H1 (cell line): ENCODE data around the gene CSRP3. TPM values are rescaled to one million over a fixed set of nuclear protein-coding genes. Genes with fewer than 3 reads are reported as not detected.

Experiments
- CTCF ChIA-PET: fragments of 300-600 bp; sonication (Branson Sonifier 250); formaldehyde crosslinking; loops from one replicate; lab custom pipeline; 2021; ENCODE audit not compliant: partially characterized antibody; lab: Charles Lee
- POLR2A ChIA-PET: fragments of 300-600 bp; sonication (Branson Sonifier 250); formaldehyde crosslinking; loops from one replicate; lab custom pipeline; 2021; ENCODE audit warnings: inconsistent platforms; ENCODE audit not compliant: partially characterized antibody; lab: Charles Lee
- DNase-seq, 2 experiments: peaks; one replicate each; pipeline versions ENCODE4 v3.0.0 to v3.0.0-alpha.2; 2010 to 2022; ENCODE audit warnings: low spot score in 2 of 2, low read depth in 1 of 2, mixed read lengths in 1 of 2
- FAIRE-seq: peaks from 2 replicates; lab custom pipeline; 2011; peaks lifted over from hg19 to GRCh38; lab: Jason Lieb, UNC
- H2AFZ ChIP-seq: 2 replicates; pipeline ENCODE4 v1.8.1; 2012; ENCODE audit warnings: low read length, inconsistent platforms
- H2AK5ac ChIP-seq: 2 replicates; pipeline ENCODE4 v1.6.1; 2013; ENCODE audit warnings: low read depth, low read length
- H2BK120ac ChIP-seq: replicated peaks from 2 replicates; pipeline ENCODE3; 2013; ENCODE audit warnings: low read depth, low read length, inconsistent platforms
- H2BK12ac ChIP-seq: 2 replicates; pipeline ENCODE4 v1.6.1; 2013; ENCODE audit warnings: low read depth, low read length
- H2BK15ac ChIP-seq: 2 replicates; pipeline ENCODE4 v1.6.1; 2013; ENCODE audit warnings: low read length
- H2BK20ac ChIP-seq: 2 replicates; pipeline ENCODE4 v1.6.1; 2013; ENCODE audit warnings: low read length
- H2BK5ac ChIP-seq: 2 replicates; pipeline ENCODE4 v1.6.1; 2013; ENCODE audit warnings: low read depth, low read length
- H3K14ac ChIP-seq: 2 replicates; pipeline ENCODE4 v1.6.1; 2013; ENCODE audit warnings: inconsistent platforms; ENCODE audit not compliant: insufficient read length
- H3K18ac ChIP-seq: 2 replicates; pipeline ENCODE4 v1.6.1; 2013; ENCODE audit warnings: low read length; ENCODE audit errors: extremely low read depth
- H3K23ac ChIP-seq: 2 replicates; pipeline ENCODE4 v1.6.1; 2013; ENCODE audit warnings: inconsistent platforms; ENCODE audit not compliant: insufficient read length
- H3K23me2 ChIP-seq: 2 replicates; pipeline ENCODE4 v1.6.1; 2013; ENCODE audit warnings: low read depth, low read length
- H3K27ac ChIP-seq: 2 replicates; pipeline ENCODE4 v1.6.1; 2011; ENCODE audit warnings: low read depth, low read length, inconsistent platforms
- H3K27me3 ChIP-seq, 4 experiments: replicated peaks in 1 of 4; 1 replicate in 1 of 4; 2 replicates in 3 of 4; pipeline versions ENCODE4 v1.6.1 to v1.8.1; 2011 to 2013; ENCODE audit warnings: low read length in 3 of 4, mild to moderate bottlenecking in 3 of 4, inconsistent platforms in 2 of 4, mixed read lengths in 2 of 4, moderate library complexity in 1 of 4; ENCODE audit not compliant: control insufficient read depth in 3 of 4, insufficient read depth in 3 of 4; ENCODE audit errors: extremely low read depth in 1 of 4
- H3K36me3 ChIP-seq, 4 experiments: 2 replicates each; pipeline versions ENCODE4 v1.6.1 to v1.8.1; 2011 to 2013; ENCODE audit warnings: mild to moderate bottlenecking in 4 of 4, low read length in 3 of 4, moderate library complexity in 2 of 4, control low read depth in 1 of 4, inconsistent platforms in 1 of 4; ENCODE audit not compliant: insufficient read depth in 4 of 4, control insufficient read depth in 2 of 4
- H3K4ac ChIP-seq: replicated peaks from 2 replicates; pipeline ENCODE3; 2013; ENCODE audit warnings: low read length, low read depth, mixed read lengths, inconsistent platforms; ENCODE audit not compliant: insufficient read length
- H3K4me1 ChIP-seq, 4 experiments: replicated peaks in 1 of 4; 1 replicate in 1 of 4; 2 replicates in 3 of 4; pipeline versions ENCODE4 v1.6.1 to v1.8.1; 2011 to 2013; ENCODE audit warnings: low read length in 3 of 4, inconsistent platforms in 2 of 4, mixed read lengths in 1 of 4; ENCODE audit not compliant: insufficient read depth in 4 of 4, control insufficient read depth in 3 of 4
- H3K4me2 ChIP-seq, 2 experiments: 2 replicates each; pipeline versions ENCODE4 v1.6.1 to v1.8.1; 2011 to 2013; ENCODE audit warnings: low read depth in 2 of 2, low read length in 2 of 2, control low read depth in 1 of 2, inconsistent platforms in 1 of 2, mild to moderate bottlenecking in 1 of 2; ENCODE audit not compliant: insufficient read depth in 1 of 2
- H3K4me3 ChIP-seq, 4 experiments: fragments of 200-600, 300-600 bp in 1 of 4; sonication (generic), shearing (Covaris generic), sonication (Bioruptor Twin) in 1 of 4; 2 replicates each; pipeline versions ENCODE4 v1.5.1 to v1.8.1; 2011 to 2016; ENCODE audit warnings: low read length in 4 of 4, low read depth in 3 of 4, control low read depth in 2 of 4, inconsistent platforms in 2 of 4, mild to moderate bottlenecking in 2 of 4, mixed read lengths in 1 of 4, moderate library complexity in 1 of 4; ENCODE audit not compliant: insufficient read depth in 2 of 4; ENCODE audit errors: extremely low read depth in 1 of 4
- H3K56ac ChIP-seq: replicated peaks from 2 replicates; pipeline ENCODE3; 2013; ENCODE audit warnings: low read depth, mild to moderate bottlenecking, mixed read lengths, low read length, inconsistent platforms; ENCODE audit not compliant: insufficient read length
- H3K79me1 ChIP-seq: 2 replicates; pipeline ENCODE4 v1.6.1; 2013; ENCODE audit warnings: low read depth, low read length, control low read depth
- H3K79me2 ChIP-seq, 2 experiments: 2 replicates each; pipeline versions ENCODE4 v1.6.1 to v1.8.1; 2012 to 2013; ENCODE audit warnings: low read length in 2 of 2, mild to moderate bottlenecking in 2 of 2, inconsistent platforms in 1 of 2; ENCODE audit not compliant: insufficient read depth in 2 of 2, control insufficient read depth in 1 of 2
- H3K9ac ChIP-seq, 4 experiments: replicated peaks in 1 of 4; 1 replicate in 1 of 4; 2 replicates in 3 of 4; pipeline versions ENCODE4 v1.6.1 to v1.8.1; 2011 to 2013; ENCODE audit warnings: low read depth in 3 of 4, low read length in 3 of 4, control low read depth in 2 of 4, mild to moderate bottlenecking in 2 of 4, moderate library complexity in 2 of 4, inconsistent platforms in 1 of 4; ENCODE audit errors: extremely low read depth in 1 of 4
- H3K9me3 ChIP-seq, 2 experiments: 2 replicates each; pipeline versions ENCODE4 v1.6.1 to v1.8.1; 2012 to 2013; ENCODE audit warnings: mild to moderate bottlenecking in 2 of 2, moderate library complexity in 2 of 2, control low read depth in 1 of 2, inconsistent platforms in 1 of 2, low read depth in 1 of 2, low read length in 1 of 2, mixed read lengths in 1 of 2; ENCODE audit not compliant: insufficient read depth in 2 of 2
- H4K20me1 ChIP-seq, 2 experiments: replicated peaks in 1 of 2; 2 replicates each; pipeline versions ENCODE3 to v1.8.1; 2011 to 2013; ENCODE audit warnings: inconsistent platforms in 2 of 2, low read length in 2 of 2, mild to moderate bottlenecking in 1 of 2; ENCODE audit not compliant: insufficient read depth in 2 of 2, control insufficient read depth in 1 of 2
- H4K5ac ChIP-seq: 2 replicates; pipeline ENCODE4 v1.6.1; 2013; ENCODE audit warnings: low read length, low read depth, mixed read lengths, inconsistent platforms; ENCODE audit not compliant: insufficient read length
- H4K8ac ChIP-seq: 2 replicates; pipeline ENCODE4 v1.8.0; 2013; ENCODE audit warnings: mild to moderate bottlenecking, moderate library complexity, low read length, inconsistent platforms; ENCODE audit not compliant: insufficient read depth; ENCODE audit errors: extremely low read depth
- H4K91ac ChIP-seq: replicated peaks from 2 replicates; pipeline ENCODE3; 2013; ENCODE audit warnings: low read length, mixed read lengths, inconsistent platforms; ENCODE audit not compliant: insufficient read length
- RNF2 ChIP-seq: fragments of 200-900, 300-1000 bp; sonication (generic); IDR thresholded peaks from 2 replicates; pipeline ENCODE4 v1.7.1; 2016; ENCODE audit warnings: borderline replicate concordance, low read depth, mild to moderate bottlenecking, antibody characterized with exemption, low read length; ENCODE audit not compliant: poor library complexity, severe bottlenecking; ENCODE audit errors: missing control alignments
- WGBS, 2 experiments: shearing (Covaris generic) in 1 of 2; methylation state at CpG; one replicate each; pipeline versions ENCODE4 v1.1.6 to v1.1.7; 2013 to 2015; ENCODE audit warnings: low lambda C conversion rate in 2 of 2, mixed read lengths in 2 of 2, inconsistent platforms in 1 of 2, low coverage in 1 of 2, missing lambda C conversion rate in 1 of 2; ENCODE audit not compliant: insufficient replicate concordance in 2 of 2, insufficient coverage in 1 of 2, insufficient read length in 1 of 2; ENCODE audit errors: extremely low coverage in 1 of 2, missing lambda C conversion rate in 1 of 2; 5-methylcytosine and 5-hydroxymethylcytosine counted together
- polyA plus RNA-seq, 7 experiments: library from polyadenylated mRNA; depleted of rRNA in 3 of 7; stranded (reverse) in 5 of 7; unstranded in 2 of 7; fragments of >200 nt in 5 of 7; fragments of 200-250 nt in 2 of 7; gene quantifications; 1 replicate in 5 of 7; 2 replicates in 1 of 7; 4 replicates in 1 of 7; pipeline versions ENCODE4 v1.2.1 to v1.2.3, GENCODE V29; 2011 to 2013; ENCODE audit warnings: missing spikeins in 2 of 7, mixed read lengths in 2 of 7
- total RNA-seq: library from RNA; stranded (reverse); fragmentation: NEBNext Ultra II Directional; extraction: Animal tissue kit (Norgen Biotek cat#: 25700); gene quantifications from 2 replicates; pipeline ENCODE4 v1.2.1, GENCODE V29; 2021

The CSRP3 gene
- total and polyA plus RNA-seq, 2 of the 8 experiments (the other 6 are each of a cell fraction or from before 2014, with no cell fraction given) = not detected

DNA sequence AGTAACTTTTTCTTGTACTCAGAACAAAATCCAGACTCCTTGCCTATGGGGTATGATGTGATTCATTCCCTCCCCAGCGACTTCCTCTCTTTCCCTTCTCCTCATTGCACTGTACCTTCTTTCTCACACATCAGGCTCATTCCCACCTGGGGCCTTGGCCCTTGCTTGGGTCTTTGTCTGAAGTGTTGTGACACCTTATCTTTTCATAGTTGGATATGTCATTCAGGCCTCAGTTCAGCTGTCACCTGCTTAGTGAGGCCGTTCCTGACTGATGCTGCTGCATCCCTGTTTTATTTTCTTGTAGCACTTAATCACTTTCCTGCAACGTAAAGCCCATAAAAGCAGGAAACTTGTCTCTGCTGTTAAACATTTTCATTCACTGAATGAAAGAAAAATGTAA, 44.9 kb downstream of the CSRP3 start:
- Histone ChIP-seq H3K79me2 (no peaks in the 10 kb centered on the region), H3K36me3 (peaks cover 0 to 41% (median 6%) of the 10 kb centered on the region in 4 experiments; a peak in 5 of 8 replicates), H4K20me1 (no peaks in the 10 kb centered on the region), H2AK5ac (no peak overlapping the region), H3K9ac (no peak overlapping the region), H3K23ac (no peak overlapping the region), H4K8ac (no peak overlapping the region), H2BK20ac (no peak overlapping the region), H2BK12ac (no peak overlapping the region), H3K4me2 (no peak overlapping the region), H3K27me3 (no peaks in the 10 kb centered on the region), H3K14ac (no peak overlapping the region), H4K91ac (no peak overlapping the region), H4K5ac (no peak overlapping the region), H3K56ac (no peak overlapping the region), H3K4me3 (no peak overlapping the region), H3K4me1 (no peaks in the 10 kb centered on the region), H3K79me1 (no peaks in the 10 kb centered on the region), H3K4ac (no peak overlapping the region), H3K23me2 (no peaks in the 10 kb centered on the region), H3K27ac (no peak overlapping the region), H3K9me3 (no peaks in the 10 kb centered on the region), H2BK15ac (no peak overlapping the region), H2BK5ac (no peak overlapping the region), H2BK120ac (no peak overlapping the region), H3K18ac (no peak overlapping the region), H2AFZ (no peak overlapping the region)
- DNase-seq (no peak), FAIRE-seq (no peak)
- 58% methylated on average over 3 of the region's 3 CpGs; no CpG with 5 or more reads in 1 of the 2 experiments for WGBS, 2 experiments
- ChIA-PET POLR2A (no interaction called here), CTCF (no interaction called here)
- TF ChIP-seq RNF2 = no peak
